Right atrium auricular region (tissue), 2 donors: ENCODE results near the gene SH3YL1. TPM values are rescaled to one million over a fixed set of nuclear protein-coding genes. Genes with fewer than 3 reads are reported as not detected.
A peak's percentile ranks its signal among the peaks of the same experiment; 100 is the strongest.

ENCODE experiments used
- DNase-seq: peaks from one replicate; pipeline ENCODE4 v3.0.0-alpha.2; 2019; ENCODE audit warnings: low spot score
- H3K27ac ChIP-seq, 2 donors: fragments of 200-600 bp; sonication (generic); 1 replicate in 1 of 2; 2 replicates in 1 of 2; pipeline ENCODE4 v1.5.1; 2016 to 2019
- H3K27me3 ChIP-seq, 2 donors: fragments of 200-600 bp; sonication (generic); one replicate each; pipeline versions ENCODE4 v1.5.1 to v1.6.0; 2017 to 2019
- H3K36me3 ChIP-seq: fragments of 200-600 bp; sonication (generic); one replicate; pipeline ENCODE4 v1.5.1; 2016
- H3K4me1 ChIP-seq, 2 donors: fragments of 200-600 bp; sonication (generic); one replicate each; pipeline versions ENCODE4 v1.5.1 to v1.6.0; 2017 to 2019
- H3K4me3 ChIP-seq, 2 donors: fragments of 200-600 bp; sonication (generic); 1 replicate in 1 of 2; 2 replicates in 1 of 2; pipeline ENCODE4 v1.5.1; 2017 to 2019; ENCODE audit warnings: mild to moderate bottlenecking in 1 of 2, moderate library complexity in 1 of 2
- H3K9me3 ChIP-seq, 2 donors: fragments of 200-600 bp; sonication (generic); one replicate each; pipeline ENCODE4 v1.5.1; 2019
- CTCF ChIP-seq, 2 donors: fragments of 200-600 bp; sonication (generic); IDR thresholded peaks; one replicate each; pipeline ENCODE4 v1.5.1; 2019; ENCODE audit warnings: antibody characterized with exemption in 2 of 2
- total RNA-seq, 2 donors: library from RNA; depleted of rRNA; stranded (reverse); fragments of >200 nt; gene quantifications; one replicate each; pipeline ENCODE4 v1.1.0, GENCODE V29; 2016

The SH3YL1 gene
- total RNA-seq, 2 donors from 2014 or later: 7.8 to 11.3 TPM

GRCh38 chr2:284896-285492, 21.2 kb upstream of the SH3YL1 start:
- H3K4me3 ChIP-seq: no peak overlapping the region
- DNase-seq: no peak
- no peak overlapping the region for H3K27ac ChIP-seq
- H3K27me3 ChIP-seq: peaks cover 3 to 19% of the 10 kb centered on the region in 2 donors
- H3K36me3 ChIP-seq: peaks cover 10% of the 10 kb centered on the region
- H3K9me3 ChIP-seq: no peaks in the 10 kb centered on the region
- TF ChIP-seq CTCF (IDR thresholded peaks at IDR 0.05): no peak
- H3K4me1 ChIP-seq: peaks cover 0 to 32% of the 10 kb centered on the region in 2 donors

- H3K27ac ChIP-seq: no peak overlapping the region
- peaks cover 0 to 24% of the 10 kb centered on the region in 2 donors for H3K4me1 ChIP-seq
- H3K36me3 ChIP-seq: peaks cover 18% of the 10 kb centered on the region
- peaks cover 0 to 11% of the 10 kb centered on the region in 2 donors for H3K27me3 ChIP-seq
- TF ChIP-seq CTCF (IDR thresholded peaks at IDR 0.05): no peak
- H3K9me3 ChIP-seq: no peaks in the 10 kb centered on the region
- H3K4me3 ChIP-seq: no peak overlapping the region
- no peak for DNase-seq
These were observed 20.4 kb upstream of the SH3YL1 start for GRCh38 chr2:283996-284794.

- H3K27me3 ChIP-seq: no peaks in the 10 kb centered on the region
- no peak overlapping the region for H3K27ac ChIP-seq
- no peak for DNase-seq
- TF ChIP-seq CTCF (IDR thresholded peaks at IDR 0.05): no peak
- no peaks in the 10 kb centered on the region for H3K9me3 ChIP-seq
- H3K4me1 ChIP-seq: peaks cover 0 to 10% of the 10 kb centered on the region in 2 donors
- no peak overlapping the region for H3K4me3 ChIP-seq
- H3K36me3 ChIP-seq: peaks cover 34% of the 10 kb centered on the region
These were observed 18.8 kb upstream of the SH3YL1 start for GRCh38 chr2:282371-283263.

GRCh38 chr2:281381-281780, 17.5 kb upstream of the SH3YL1 start:
- H3K27ac ChIP-seq: no peak overlapping the region
- H3K9me3 ChIP-seq: no peaks in the 10 kb centered on the region
- H3K4me1 ChIP-seq: no peaks in the 10 kb centered on the region
- H3K4me3 ChIP-seq: no peak overlapping the region
- peaks cover 45% of the 10 kb centered on the region for H3K36me3 ChIP-seq
- no peaks in the 10 kb centered on the region for H3K27me3 ChIP-seq
- TF ChIP-seq CTCF (IDR thresholded peaks at IDR 0.05): no peak
- no peak for DNase-seq

- TF ChIP-seq CTCF (IDR thresholded peaks at IDR 0.05): no peak
- Histone ChIP-seq H3K4me1 (no peaks in the 10 kb centered on the region), H3K4me3 (no peak overlapping the region), H3K27me3 (no peaks in the 10 kb centered on the region), H3K27ac (peak overlapping the region in 1 of 2 donors; percentile 0), H3K9me3 (no peaks in the 10 kb centered on the region), H3K36me3 (peaks cover 45% of the 10 kb centered on the region)
- no peak for DNase-seq
These were observed 16.8 kb upstream of the SH3YL1 start for GRCh38 chr2:280650-281110.
